ENCODE data around the gene CDH13. TPM values are rescaled to one million over a fixed set of nuclear protein-coding genes. Genes with fewer than 3 reads are reported as not detected.

CDH13 gene
- polyA plus RNA-seq, 1 experiment: 113 TPM

GRCh38 chr16:83113811-83114210 is 487.0 kb downstream of the CDH13 start:
- ChIA-PET POLR2A (no interaction called here), CTCF (interaction anchor here (0.7 kb wide), 1 partner anchor 102 kb away, joined by 3 read pairs; no protein-coding TSS in a partner anchor)
- no peak for DNase-seq (ENCODE audit: low read depth)
- no peaks in the 10 kb centered on the region for H3K27me3 ChIP-seq (ENCODE audit: control insufficient read depth, insufficient read depth, low read length)
- no peak overlapping the region for H3K4me3 ChIP-seq (ENCODE audit: low read depth, low read length)
- no peak for TF ChIP-seq CTCF (IDR thresholded peaks at IDR 0.05; ENCODE audit: insufficient read depth, low read depth, low read length)
- H3K36me3 ChIP-seq (ENCODE audit: control insufficient read depth, insufficient read depth, low read length): no peaks in the 10 kb centered on the region

GRCh38 chr16:83115491-83116232 is 488.9 kb downstream of the CDH13 start:
- no peak for DNase-seq (ENCODE audit: low read depth)
- H3K4me3 ChIP-seq (ENCODE audit: low read depth, low read length): no peak overlapping the region

GRCh38 chr16:83116274-83116892 is 489.6 kb downstream of the CDH13 start:
- Histone ChIP-seq H3K4me3 (ENCODE audit: low read depth, low read length) (no peak overlapping the region), H3K36me3 (ENCODE audit: control insufficient read depth, insufficient read depth, low read length) (no peaks in the 10 kb centered on the region), H3K27me3 (ENCODE audit: control insufficient read depth, insufficient read depth, low read length) (no peaks in the 10 kb centered on the region)
- no peak for TF ChIP-seq CTCF (IDR thresholded peaks at IDR 0.05; ENCODE audit: insufficient read depth, low read depth, low read length)
- ChIA-PET CTCF (no interaction called here), POLR2A (no interaction called here)
- no peak for DNase-seq (ENCODE audit: low read depth)

More at GRCh38 chr16:83115491-83116232, 488.9 kb downstream of the CDH13 start:
- no peaks in the 10 kb centered on the region for H3K27me3 ChIP-seq (ENCODE audit: control insufficient read depth, insufficient read depth, low read length)
- TF ChIP-seq CTCF (IDR thresholded peaks at IDR 0.05; ENCODE audit: insufficient read depth, low read depth, low read length): no peak
- no peaks in the 10 kb centered on the region for H3K36me3 ChIP-seq (ENCODE audit: control insufficient read depth, insufficient read depth, low read length)
- POLR2A ChIA-PET: no interaction called here
- CTCF ChIA-PET: no interaction called here

- TF ChIP-seq CTCF (IDR thresholded peaks at IDR 0.05; ENCODE audit: insufficient read depth, low read depth, low read length): no peak
- Histone ChIP-seq H3K4me3 (ENCODE audit: low read depth, low read length) (no peak overlapping the region), H3K27me3 (ENCODE audit: control insufficient read depth, insufficient read depth, low read length) (no peaks in the 10 kb centered on the region), H3K36me3 (ENCODE audit: control insufficient read depth, insufficient read depth, low read length) (no peaks in the 10 kb centered on the region)
- no peak for DNase-seq (ENCODE audit: low read depth)
- CTCF ChIA-PET: no interaction called here
- POLR2A ChIA-PET: no interaction called here
Observed at GRCh38 chr16:83117810-83118209, 491.0 kb downstream of the CDH13 start.

GRCh38 chr16:83118365-83118764 is 491.6 kb downstream of the CDH13 start:
- POLR2A ChIA-PET: no interaction called here

More at GRCh38 chr16:83118365-83118764, 491.6 kb downstream of the CDH13 start:
- TF ChIP-seq CTCF (IDR thresholded peaks at IDR 0.05; ENCODE audit: insufficient read depth, low read depth, low read length): no peak
- H3K27me3 ChIP-seq (ENCODE audit: control insufficient read depth, insufficient read depth, low read length): no peaks in the 10 kb centered on the region
- DNase-seq (ENCODE audit: low read depth): no peak
- CTCF ChIA-PET: no interaction called here
- no peak overlapping the region for H3K4me3 ChIP-seq (ENCODE audit: low read depth, low read length)
- no peaks in the 10 kb centered on the region for H3K36me3 ChIP-seq (ENCODE audit: control insufficient read depth, insufficient read depth, low read length)
